Adrenal gland (tissue), 5 donors: ENCODE data around the gene SYT1.

ENCODE experiments used
- POLR2A ChIP-seq, 2 donors: fragments of 450-650 bp; IDR thresholded peaks; one replicate each; pipeline ENCODE4 v1.6.1; 2017; ENCODE audit warnings: antibody characterized with exemption in 2 of 2, mild to moderate bottlenecking in 2 of 2, moderate library complexity in 1 of 2
- TF ChIP-seq, protein P1 (sequence below), 6 experiments: fragments of 450-650 bp in 4 of 6; fragments of 200-600 bp in 2 of 6; sonication (generic) in 1 of 6; IDR thresholded peaks; 1 replicate in 5 of 6; 2 replicates in 1 of 6; pipeline versions ENCODE4 v1.5.1 to v1.8.0; 2016 to 2021; ENCODE audit warnings: antibody characterized with exemption in 6 of 6, mild to moderate bottlenecking in 2 of 6, moderate library complexity in 1 of 6
- donor health status: DM: no; HTN: no; CAD: no.

GRCh38 chr12:79388011-79388410 is 523.4 kb downstream of the SYT1 start:
- TF ChIP-seq POLR2A (IDR thresholded peaks at IDR 0.05), result no peak
- TF ChIP-seq, protein P1, sequence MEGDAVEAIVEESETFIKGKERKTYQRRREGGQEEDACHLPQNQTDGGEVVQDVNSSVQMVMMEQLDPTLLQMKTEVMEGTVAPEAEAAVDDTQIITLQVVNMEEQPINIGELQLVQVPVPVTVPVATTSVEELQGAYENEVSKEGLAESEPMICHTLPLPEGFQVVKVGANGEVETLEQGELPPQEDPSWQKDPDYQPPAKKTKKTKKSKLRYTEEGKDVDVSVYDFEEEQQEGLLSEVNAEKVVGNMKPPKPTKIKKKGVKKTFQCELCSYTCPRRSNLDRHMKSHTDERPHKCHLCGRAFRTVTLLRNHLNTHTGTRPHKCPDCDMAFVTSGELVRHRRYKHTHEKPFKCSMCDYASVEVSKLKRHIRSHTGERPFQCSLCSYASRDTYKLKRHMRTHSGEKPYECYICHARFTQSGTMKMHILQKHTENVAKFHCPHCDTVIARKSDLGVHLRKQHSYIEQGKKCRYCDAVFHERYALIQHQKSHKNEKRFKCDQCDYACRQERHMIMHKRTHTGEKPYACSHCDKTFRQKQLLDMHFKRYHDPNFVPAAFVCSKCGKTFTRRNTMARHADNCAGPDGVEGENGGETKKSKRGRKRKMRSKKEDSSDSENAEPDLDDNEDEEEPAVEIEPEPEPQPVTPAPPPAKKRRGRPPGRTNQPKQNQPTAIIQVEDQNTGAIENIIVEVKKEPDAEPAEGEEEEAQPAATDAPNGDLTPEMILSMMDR (IDR thresholded peaks at IDR 0.05), result no peak
